ENCODE measurements around the gene PAK4.

The PAK4 gene

GRCh38 chr19:39155114-39155700, 29.6 kb downstream of the PAK4 start:
- Mint-ChIP-seq H3K27me3 (no peaks in the 10 kb centered on the region), H3K9me3 (no peaks in the 10 kb centered on the region), H3K27ac (no peak overlapping the region), H3K4me1 (ENCODE audit: low read depth) (peaks cover 2% of the 10 kb centered on the region), H3K36me3 (ENCODE audit: low read depth) (peaks cover 20% of the 10 kb centered on the region), H3K4me3 (no peak overlapping the region)
- intact Hi-C loops (cut with micrococcal nuclease) = no loop called here

- Mint-ChIP-seq H3K27ac (no peak overlapping the region), H3K4me1 (ENCODE audit: low read depth) (peaks cover 8% of the 10 kb centered on the region), H3K9me3 (no peaks in the 10 kb centered on the region), H3K27me3 (no peaks in the 10 kb centered on the region), H3K36me3 (ENCODE audit: low read depth) (peaks cover 20% of the 10 kb centered on the region), H3K4me3 (no peak overlapping the region)
- intact Hi-C loops (cut with micrococcal nuclease) = no loop called here
Observed at GRCh38 chr19:39155741-39156140, 30.2 kb downstream of the PAK4 start.

GRCh38 chr19:39156326-39157230, 31.0 kb downstream of the PAK4 start:
- H3K4me3 Mint-ChIP-seq = no peak overlapping the region
- peaks cover 20% of the 10 kb centered on the region for H3K36me3 Mint-ChIP-seq (ENCODE audit: low read depth)
- intact Hi-C loops (cut with micrococcal nuclease) = no loop called here
- no peak overlapping the region for H3K27ac Mint-ChIP-seq
- H3K9me3 Mint-ChIP-seq = no peaks in the 10 kb centered on the region
- peaks cover 15% of the 10 kb centered on the region for H3K4me1 Mint-ChIP-seq (ENCODE audit: low read depth)
- no peaks in the 10 kb centered on the region for H3K27me3 Mint-ChIP-seq

- H3K9me3 Mint-ChIP-seq = no peaks in the 10 kb centered on the region
- peaks cover 19% of the 10 kb centered on the region for H3K4me1 Mint-ChIP-seq (ENCODE audit: low read depth)
- intact Hi-C loops (cut with micrococcal nuclease) = no loop called here
- H3K4me3 Mint-ChIP-seq = no peak overlapping the region
- no peaks in the 10 kb centered on the region for H3K27me3 Mint-ChIP-seq
- H3K27ac Mint-ChIP-seq = no peak overlapping the region
- H3K36me3 Mint-ChIP-seq (ENCODE audit: low read depth) = peaks cover 20% of the 10 kb centered on the region
Observed at GRCh38 chr19:39157275-39157996, 31.9 kb downstream of the PAK4 start.

- Mint-ChIP-seq H3K27ac (no peak overlapping the region), H3K9me3 (no peaks in the 10 kb centered on the region), H3K4me1 (ENCODE audit: low read depth) (peaks cover 25% of the 10 kb centered on the region), H3K4me3 (no peak overlapping the region), H3K27me3 (no peaks in the 10 kb centered on the region), H3K36me3 (ENCODE audit: low read depth) (peaks cover 20% of the 10 kb centered on the region)
- intact Hi-C loops (cut with micrococcal nuclease) = no loop called here
Observed at GRCh38 chr19:39157997-39158389, 32.4 kb downstream of the PAK4 start.

GRCh38 chr19:39158646-39159260, 33.2 kb downstream of the PAK4 start:
- Mint-ChIP-seq H3K27ac (no peak overlapping the region), H3K36me3 (ENCODE audit: low read depth) (peaks cover 17% of the 10 kb centered on the region), H3K9me3 (no peaks in the 10 kb centered on the region), H3K27me3 (no peaks in the 10 kb centered on the region), H3K4me3 (no peak overlapping the region), H3K4me1 (ENCODE audit: low read depth) (peaks cover 25% of the 10 kb centered on the region)
- intact Hi-C loops (cut with micrococcal nuclease) = no loop called here

GRCh38 chr19:39160523-39160861, 34.9 kb downstream of the PAK4 start:
- Mint-ChIP-seq H3K27ac (peak overlapping the region; percentile 52), H3K27me3 (no peaks in the 10 kb centered on the region), H3K4me3 (no peak overlapping the region), H3K4me1 (ENCODE audit: low read depth) (peaks cover 25% of the 10 kb centered on the region), H3K36me3 (ENCODE audit: low read depth) (peaks cover 11% of the 10 kb centered on the region), H3K9me3 (no peaks in the 10 kb centered on the region)
- intact Hi-C loops (cut with micrococcal nuclease) = no loop called here

- Mint-ChIP-seq H3K9me3 (no peaks in the 10 kb centered on the region), H3K4me1 (ENCODE audit: low read depth) (peaks cover 25% of the 10 kb centered on the region), H3K27ac (peak overlapping the region; percentile 52), H3K4me3 (no peak overlapping the region), H3K36me3 (ENCODE audit: low read depth) (peaks cover 11% of the 10 kb centered on the region), H3K27me3 (no peaks in the 10 kb centered on the region)
- intact Hi-C loops (cut with micrococcal nuclease) = no loop called here
Observed at GRCh38 chr19:39160889-39161672, 35.5 kb downstream of the PAK4 start.

GRCh38 chr19:39162441-39163043, 37.0 kb downstream of the PAK4 start:
- H3K9me3 Mint-ChIP-seq = no peaks in the 10 kb centered on the region
- intact Hi-C loops (cut with micrococcal nuclease) = no loop called here
- H3K4me1 Mint-ChIP-seq (ENCODE audit: low read depth) = peaks cover 25% of the 10 kb centered on the region
- H3K27ac Mint-ChIP-seq = no peak overlapping the region
- no peaks in the 10 kb centered on the region for H3K27me3 Mint-ChIP-seq
- H3K4me3 Mint-ChIP-seq = no peak overlapping the region
- H3K36me3 Mint-ChIP-seq (ENCODE audit: low read depth) = peaks cover 11% of the 10 kb centered on the region

GRCh38 chr19:39163621-39164020, 38.0 kb downstream of the PAK4 start:
- Mint-ChIP-seq H3K4me3 (no peak overlapping the region), H3K27ac (no peak overlapping the region), H3K4me1 (ENCODE audit: low read depth) (peaks cover 25% of the 10 kb centered on the region), H3K27me3 (no peaks in the 10 kb centered on the region), H3K36me3 (ENCODE audit: low read depth) (peaks cover 15% of the 10 kb centered on the region), H3K9me3 (no peaks in the 10 kb centered on the region)
- intact Hi-C loops (cut with micrococcal nuclease) = no loop called here

- Mint-ChIP-seq H3K27me3 (no peaks in the 10 kb centered on the region), H3K27ac (no peak overlapping the region), H3K4me1 (ENCODE audit: low read depth) (peaks cover 25% of the 10 kb centered on the region), H3K4me3 (no peak overlapping the region), H3K9me3 (no peaks in the 10 kb centered on the region), H3K36me3 (ENCODE audit: low read depth) (peaks cover 16% of the 10 kb centered on the region)
- intact Hi-C loops (cut with micrococcal nuclease) = no loop called here
Observed at GRCh38 chr19:39164289-39164688, 38.7 kb downstream of the PAK4 start.

GRCh38 chr19:39165857-39166256, 40.3 kb downstream of the PAK4 start:
- Mint-ChIP-seq H3K4me1 (ENCODE audit: low read depth) (peaks cover 16% of the 10 kb centered on the region), H3K27me3 (no peaks in the 10 kb centered on the region), H3K27ac (no peak overlapping the region), H3K36me3 (ENCODE audit: low read depth) (peaks cover 26% of the 10 kb centered on the region), H3K9me3 (no peaks in the 10 kb centered on the region), H3K4me3 (no peak overlapping the region)
- intact Hi-C loops (cut with micrococcal nuclease) = no loop called here
